Measurements from ENCODE around the gene FHOD3.

GRCh38 chr18:36590621-36591580 is 293.4 kb downstream of the FHOD3 start:
- TF ChIP-seq, protein P1, sequence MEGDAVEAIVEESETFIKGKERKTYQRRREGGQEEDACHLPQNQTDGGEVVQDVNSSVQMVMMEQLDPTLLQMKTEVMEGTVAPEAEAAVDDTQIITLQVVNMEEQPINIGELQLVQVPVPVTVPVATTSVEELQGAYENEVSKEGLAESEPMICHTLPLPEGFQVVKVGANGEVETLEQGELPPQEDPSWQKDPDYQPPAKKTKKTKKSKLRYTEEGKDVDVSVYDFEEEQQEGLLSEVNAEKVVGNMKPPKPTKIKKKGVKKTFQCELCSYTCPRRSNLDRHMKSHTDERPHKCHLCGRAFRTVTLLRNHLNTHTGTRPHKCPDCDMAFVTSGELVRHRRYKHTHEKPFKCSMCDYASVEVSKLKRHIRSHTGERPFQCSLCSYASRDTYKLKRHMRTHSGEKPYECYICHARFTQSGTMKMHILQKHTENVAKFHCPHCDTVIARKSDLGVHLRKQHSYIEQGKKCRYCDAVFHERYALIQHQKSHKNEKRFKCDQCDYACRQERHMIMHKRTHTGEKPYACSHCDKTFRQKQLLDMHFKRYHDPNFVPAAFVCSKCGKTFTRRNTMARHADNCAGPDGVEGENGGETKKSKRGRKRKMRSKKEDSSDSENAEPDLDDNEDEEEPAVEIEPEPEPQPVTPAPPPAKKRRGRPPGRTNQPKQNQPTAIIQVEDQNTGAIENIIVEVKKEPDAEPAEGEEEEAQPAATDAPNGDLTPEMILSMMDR (IDR thresholded peaks at IDR 0.05): no peak
- no peak for TF ChIP-seq POLR2A (IDR thresholded peaks at IDR 0.05)
